Stimulated activated CD8-positive, alpha-beta memory T cell treated with anti-CD3 and anti-CD28 coated beads, Interleukin-7, amount 100 ng/mL, for 1 hour (primary cell): ENCODE measurements around the gene TBCD.
"Not testable (repeated sequence)": the region's sequence is repeated elsewhere in the genome, so short reads cannot be mapped to it uniquely, and the experiment has no call there.

Experiments used
- DNase-seq, 2 donors: peaks; one replicate each; pipeline ENCODE4 v3.0.0-alpha.2; 2020; ENCODE audit warnings: low read depth in 2 of 2

TBCD gene

DNA sequence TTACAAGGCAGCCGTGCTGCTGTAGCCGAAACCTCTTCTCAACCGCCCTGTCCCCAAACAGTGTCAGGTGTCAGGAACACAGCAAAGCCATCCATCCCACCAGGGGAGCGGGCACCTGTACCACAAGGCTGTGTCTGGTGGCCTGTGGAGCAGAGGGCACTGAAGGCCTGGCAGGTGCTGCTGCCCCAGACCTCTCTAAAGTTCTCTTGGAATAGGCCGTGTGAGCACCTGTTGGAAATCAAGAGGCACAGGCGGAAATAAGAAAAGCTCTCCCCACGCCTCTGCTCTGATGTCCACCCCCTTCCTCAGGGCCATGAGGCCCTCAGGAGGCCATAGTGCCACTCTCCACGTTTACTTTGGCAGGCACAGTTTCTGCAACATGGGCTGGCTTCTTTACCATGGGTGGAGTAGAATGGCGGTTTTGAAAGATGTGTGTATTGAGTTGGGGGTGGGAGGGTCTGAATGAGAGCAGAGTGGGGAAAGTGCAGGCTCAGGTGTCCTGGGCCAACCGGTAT lies 187.8 kb downstream of the TBCD start:
- no peak for DNase-seq

GRCh38 chr17:82940226-82941020 lies 188.6 kb downstream of the TBCD start:
- DNase-seq: no peak

DNA sequence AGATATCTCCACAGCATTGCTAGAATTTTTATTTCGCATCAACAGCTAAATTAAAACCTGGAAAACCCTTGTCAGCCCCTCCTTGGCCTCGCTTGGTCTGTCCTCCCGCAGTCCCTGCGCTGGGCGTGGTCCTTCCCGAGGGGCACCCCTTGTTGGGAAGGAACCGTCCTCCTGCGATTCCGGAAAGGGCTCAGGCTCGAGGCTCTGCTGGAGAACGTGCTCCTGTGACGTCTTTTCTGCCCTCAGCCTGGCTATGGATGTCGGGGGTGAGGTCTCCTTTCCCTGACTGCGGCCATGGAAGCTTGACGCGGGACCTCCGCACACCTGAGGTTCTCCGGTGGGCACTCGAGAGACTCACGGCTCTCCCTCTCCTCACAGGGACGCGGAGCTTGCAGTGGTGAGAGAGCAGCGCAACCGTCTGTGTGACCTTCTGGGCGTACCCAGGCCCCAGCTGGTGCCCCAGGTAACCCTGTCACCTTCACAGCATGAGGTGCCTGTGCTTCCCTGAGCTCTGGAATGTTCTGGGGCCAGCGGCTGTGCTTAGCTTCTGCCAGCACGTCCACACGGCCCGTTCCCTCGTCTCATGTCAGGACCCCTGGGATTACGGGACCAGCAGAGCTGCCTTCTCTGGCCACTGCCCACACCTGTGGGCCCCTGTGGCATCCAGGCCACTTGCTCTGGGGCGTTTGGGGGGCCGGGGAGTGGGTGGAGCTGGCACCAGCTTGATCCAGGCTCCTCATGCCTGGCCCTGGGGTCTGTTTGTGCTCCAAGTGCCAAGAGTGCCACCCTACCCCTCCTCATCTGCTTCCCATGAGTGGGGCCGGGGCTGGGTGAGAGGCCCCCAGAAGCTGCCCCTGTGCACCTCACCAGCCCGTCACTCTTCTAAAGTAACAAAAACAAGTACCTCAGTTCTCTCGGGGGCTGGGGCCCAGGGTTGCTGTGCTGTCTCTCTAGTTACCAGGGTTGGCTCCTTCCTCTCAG lies 189.4 kb downstream of the TBCD start:
- DNase-seq: no peak

- DNase-seq: no peak
These were observed 190.6 kb downstream of the TBCD start for GRCh38 chr17:82942166-82943130.

DNA sequence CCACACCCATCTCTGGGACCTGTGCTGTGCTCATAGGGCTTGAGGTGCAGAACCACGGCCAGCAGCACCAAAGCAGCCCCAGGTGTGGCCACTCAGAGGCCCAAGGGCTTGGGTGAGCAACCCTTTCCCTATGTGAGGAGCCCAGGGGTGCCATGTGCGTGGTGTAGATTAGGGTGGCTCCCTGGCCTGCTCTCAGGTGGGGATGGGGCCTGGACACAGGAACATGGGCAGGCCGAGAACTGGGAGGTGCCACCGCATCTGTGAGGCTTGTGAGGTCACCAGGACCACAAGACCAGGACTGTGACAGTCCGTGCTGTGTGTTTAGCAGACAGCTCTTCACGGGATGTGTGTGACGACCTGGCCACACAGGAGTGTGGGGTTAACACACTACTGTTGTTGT lies 191.5 kb downstream of the TBCD start:
- DNase-seq: no peak

DNA sequence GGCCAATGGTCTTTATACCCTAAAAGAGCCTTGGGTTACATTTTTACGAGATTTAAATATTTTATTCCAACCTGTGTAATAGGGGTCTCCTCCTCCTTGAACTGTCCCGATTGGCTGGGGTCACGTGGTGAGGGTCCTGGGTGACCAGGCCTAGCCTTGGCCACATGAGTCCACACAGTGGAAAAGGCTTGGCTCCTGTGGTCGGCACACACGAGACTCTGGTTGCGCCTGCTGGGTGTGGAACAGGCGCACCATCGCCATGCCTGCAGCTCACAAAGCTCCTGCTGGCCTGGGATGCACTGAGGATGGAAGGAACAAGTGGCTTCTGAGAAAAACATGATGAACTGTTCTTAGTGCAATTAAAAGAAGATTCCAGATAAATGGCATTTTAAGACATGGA lies 191.9 kb downstream of the TBCD start:
- no peak for DNase-seq

GRCh38 chr17:82944990-82945389 lies 193.1 kb downstream of the TBCD start:
- no peak for DNase-seq

- no peak for DNase-seq
These were observed 194.2 kb downstream of the TBCD start for GRCh38 chr17:82946081-82946480.

DNA sequence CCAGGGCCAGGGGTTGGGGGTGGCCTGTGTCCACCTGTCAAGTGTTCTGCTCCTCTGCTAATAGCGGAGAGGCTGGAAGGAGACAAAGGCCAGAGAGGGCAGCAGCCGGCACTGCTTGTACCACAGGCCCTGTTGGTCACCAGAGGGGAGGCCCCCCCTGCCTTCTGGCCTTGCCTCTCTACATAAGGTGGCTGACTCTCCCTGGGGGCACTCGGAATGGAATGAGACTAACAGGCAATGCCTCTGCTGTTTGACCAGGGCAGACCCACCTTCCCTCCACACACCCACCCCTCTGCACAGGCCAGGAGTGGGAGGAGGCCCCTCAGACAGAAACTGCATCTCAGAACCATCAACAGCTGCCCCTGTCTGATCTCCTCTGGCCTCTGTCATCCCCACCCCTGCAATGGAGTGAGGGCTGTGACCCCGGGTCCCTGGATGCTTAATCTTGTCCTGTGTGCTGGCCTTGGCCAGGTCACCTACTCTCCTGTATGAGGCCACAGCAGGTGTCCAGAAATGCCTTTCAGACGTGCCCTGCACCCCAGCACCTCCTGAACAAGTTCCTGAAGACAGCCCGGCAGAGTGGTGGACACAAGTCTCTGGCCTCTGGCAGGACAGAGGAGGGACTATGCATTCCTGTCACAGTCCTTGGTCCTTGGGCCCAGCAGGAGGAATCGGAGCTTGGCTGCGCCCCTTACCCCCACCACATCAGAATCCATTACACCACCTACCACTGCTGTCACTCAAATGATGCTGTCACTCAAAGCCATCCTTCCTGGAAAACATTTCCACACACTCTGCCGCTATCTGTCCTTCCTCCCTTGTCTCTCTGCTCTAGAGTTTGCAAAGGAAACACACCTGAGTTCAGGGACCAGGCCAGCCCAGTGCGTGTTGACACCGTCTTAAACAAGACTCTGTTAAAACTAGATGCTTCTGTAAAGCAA lies 195.5 kb downstream of the TBCD start:
- no peak for DNase-seq

DNA sequence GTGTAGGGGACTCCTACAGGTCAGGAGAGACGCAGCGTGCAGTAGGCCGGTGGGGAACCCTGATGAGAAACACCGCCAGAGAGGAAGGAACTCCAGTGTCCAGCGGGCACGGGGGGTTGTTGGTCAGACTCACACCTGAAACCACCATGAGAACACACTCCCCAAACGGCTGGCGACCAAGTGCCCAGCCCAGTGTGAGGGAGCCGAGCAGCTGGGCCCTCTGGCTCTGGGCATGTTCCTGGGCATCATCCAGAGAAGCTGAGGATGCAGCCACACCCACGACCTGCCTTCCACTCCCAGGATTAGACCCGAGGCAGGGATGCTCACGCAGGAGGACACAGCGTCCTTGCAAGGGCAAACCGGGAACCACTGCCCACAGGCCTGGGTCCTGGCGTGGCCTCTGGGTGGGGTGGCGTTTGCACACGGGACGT lies 196.2 kb downstream of the TBCD start:
- no peak for DNase-seq

DNA sequence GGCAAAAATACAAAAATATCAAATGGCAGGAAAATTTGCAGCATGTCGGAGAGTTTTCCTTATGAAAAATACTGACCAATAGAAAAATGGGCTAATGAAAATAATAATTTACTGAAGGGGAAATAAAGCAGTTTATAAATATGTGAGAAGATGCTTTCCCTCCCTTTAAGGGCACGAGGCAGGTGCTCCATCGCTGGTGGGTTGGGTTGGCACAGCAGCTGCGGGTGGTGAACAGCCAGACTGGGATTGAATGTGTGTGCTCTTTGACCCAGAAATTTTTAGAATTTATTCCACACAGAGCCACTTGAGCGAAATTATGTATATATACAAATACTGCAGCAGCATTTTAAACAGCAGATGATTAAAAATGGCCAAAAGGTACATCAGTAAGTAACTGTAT lies 197.1 kb downstream of the TBCD start:
- DNase-seq: no peak

DNA sequence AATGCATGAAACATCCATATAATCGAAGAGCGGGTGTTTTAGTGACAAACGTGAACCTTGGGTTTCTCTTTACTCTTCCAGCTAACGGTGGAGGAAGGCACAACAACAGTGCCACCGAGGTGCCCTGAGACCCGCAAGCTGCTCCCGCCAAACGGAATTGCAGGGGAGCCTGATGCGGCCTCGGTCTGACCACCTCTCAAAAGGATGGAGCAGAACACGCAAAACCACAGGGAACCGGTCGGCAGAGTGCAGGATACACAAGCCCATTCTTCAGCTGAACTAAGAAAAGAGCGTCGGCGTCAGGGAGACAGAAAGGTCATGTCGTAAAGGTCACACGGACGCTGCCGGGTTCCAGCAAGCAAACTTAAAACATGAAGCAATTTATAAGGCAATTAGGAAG lies 197.5 kb downstream of the TBCD start:
- DNase-seq: no peak

DNA sequence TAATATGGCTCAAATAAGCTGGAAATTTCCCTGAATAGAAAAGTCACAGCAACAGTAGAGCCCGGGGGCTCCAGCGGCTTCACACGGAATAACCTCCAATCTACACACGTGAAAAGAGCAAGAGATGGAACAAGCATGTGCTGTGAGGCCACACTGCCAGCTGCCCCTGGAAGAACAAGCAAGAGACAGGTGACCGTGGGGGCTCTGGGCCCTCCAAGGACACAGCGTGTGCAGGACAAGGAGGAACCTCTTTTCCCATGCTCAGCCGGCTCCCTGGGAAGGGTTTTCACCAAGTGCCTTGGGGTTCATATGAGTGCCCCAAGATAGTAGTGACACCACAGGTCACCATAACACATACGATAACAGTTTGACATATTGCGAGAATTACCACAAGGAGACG lies 198.1 kb downstream of the TBCD start:
- no peak for DNase-seq

DNA sequence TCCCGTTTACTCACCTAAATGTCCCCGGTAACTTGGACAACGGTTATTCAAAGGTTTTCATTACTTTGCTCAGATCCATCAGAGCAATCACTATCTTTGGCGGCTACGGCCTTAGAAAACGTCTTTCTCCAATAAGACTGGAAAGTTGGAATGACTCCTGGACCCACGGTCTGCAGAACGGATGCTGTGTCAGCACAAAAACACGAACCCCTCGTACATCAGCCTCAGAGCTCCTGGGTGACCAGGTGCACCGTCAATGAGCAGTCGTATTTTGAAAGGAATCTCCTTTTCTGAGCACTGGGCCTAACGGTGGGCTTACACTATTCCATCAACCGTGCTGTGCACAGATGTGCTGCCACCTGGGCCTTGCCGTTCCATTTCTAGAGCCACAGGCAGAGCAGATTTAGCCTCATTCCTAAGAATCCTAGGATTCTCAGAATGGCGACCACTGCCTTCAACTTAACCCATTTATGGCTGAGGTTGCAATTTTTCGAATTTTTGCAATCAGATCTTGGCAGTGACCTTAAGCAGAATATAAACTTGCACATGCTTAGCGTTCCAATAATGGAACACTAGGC lies 198.7 kb downstream of the TBCD start:
- DNase-seq: no peak

DNA sequence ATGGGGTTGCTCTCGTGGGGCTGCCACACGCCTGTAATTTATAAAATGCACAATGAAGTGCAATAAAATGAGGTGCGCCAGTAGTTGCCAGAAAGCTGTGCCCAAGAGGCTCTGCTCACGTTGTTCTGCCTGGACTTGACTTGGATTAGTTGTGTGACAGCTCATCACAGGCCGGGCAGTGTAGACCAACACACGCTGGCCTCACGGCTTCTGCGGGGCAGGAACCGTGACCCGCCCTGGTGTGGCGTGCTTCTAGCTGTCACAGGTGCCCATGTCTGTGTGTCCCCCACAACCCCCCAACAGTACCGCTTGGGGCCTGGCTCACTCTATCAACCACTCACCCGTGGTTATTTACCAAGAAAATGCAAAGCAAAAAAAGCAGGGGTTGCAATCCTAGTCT lies 200.2 kb downstream of the TBCD start:
- DNase-seq: no peak

- DNase-seq: not testable (repeated sequence)
These were observed 203.2 kb downstream of the TBCD start for GRCh38 chr17:82955106-82955505.

- not testable (repeated sequence) for DNase-seq
These were observed 203.8 kb downstream of the TBCD start for GRCh38 chr17:82955627-82956026.

DNA sequence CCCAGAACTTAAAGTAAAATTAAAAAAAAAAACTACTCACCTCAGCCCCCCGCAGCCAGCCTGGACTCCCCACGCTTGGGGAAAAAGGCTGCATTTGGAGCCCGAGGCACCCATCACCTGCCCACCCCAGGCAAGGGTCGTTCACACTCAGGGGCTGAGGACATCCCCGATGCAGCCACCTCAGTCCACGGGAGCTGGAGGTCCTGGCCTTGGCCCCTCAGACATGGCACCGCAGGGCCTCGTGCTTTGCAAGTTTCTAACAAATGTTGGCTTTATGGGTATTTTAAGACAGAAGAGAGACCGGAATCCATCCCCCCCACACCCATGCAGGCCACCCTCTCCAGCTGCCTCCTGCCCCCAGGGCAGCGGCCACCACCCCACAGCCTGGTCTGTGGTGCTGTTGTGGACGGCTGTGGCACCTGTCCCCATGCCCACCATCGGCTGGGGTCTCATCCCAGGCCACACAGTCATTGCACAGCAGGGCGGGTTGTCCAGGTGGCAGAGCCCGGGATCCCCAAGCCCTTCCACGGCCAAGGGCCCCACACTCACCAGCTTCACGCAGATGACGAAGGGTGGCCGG lies 204.4 kb downstream of the TBCD start:
- no peak for DNase-seq

- no peak for DNase-seq
These were observed 205.0 kb downstream of the TBCD start for GRCh38 chr17:82956726-82957468.
